GM18526 (cell line): ENCODE data around the gene MED26.

Experiments used
- POLR2A ChIP-seq: IDR thresholded peaks from 3 replicates; pipeline ENCODE4 v1.6.1; 2011; ENCODE audit not compliant: insufficient read length; ENCODE audit errors: extremely low read depth

MED26 gene

DNA sequence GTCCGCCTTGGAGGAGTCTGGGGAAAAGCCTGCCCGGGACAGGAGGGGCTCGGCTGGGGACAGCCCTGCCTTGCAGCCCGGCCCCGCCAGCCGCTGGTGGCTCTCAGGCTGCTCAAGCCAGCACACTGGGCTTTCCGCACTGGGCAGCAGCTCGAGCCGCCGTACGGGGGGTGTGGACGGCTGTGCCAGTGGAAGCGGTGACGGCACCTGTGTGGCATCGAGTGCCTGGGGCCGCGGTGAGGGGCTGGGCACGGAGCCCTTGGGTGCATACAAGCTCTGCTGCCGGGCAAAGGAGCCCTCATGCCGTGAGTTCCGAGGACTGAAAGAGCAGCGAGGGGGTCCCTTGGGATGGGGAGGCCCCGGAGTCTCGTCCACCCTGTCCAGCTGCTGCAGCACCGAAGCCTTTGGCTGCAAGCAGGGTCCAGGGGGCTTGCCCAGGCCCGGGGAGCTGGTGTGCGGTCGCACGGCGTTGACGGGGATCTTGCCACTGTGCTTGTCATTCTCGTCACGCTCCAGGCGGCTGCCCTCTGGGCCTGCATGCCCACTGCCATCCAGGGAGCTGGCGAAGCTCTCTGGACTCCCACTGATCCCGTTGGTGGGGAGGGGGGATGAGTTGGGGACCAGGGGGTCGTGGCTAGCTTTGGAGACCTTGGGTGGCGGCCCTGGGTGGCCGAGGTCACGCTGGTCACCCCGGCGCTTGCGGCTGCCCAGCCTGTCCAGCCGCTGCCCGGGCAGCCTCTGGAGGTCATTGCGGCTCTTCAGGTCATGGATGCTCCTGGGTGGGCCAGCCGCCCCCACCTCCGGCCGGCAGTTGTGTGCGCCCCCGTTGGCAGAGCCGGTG, 51.1 kb downstream of the MED26 start:
- no peak for TF ChIP-seq POLR2A

DNA sequence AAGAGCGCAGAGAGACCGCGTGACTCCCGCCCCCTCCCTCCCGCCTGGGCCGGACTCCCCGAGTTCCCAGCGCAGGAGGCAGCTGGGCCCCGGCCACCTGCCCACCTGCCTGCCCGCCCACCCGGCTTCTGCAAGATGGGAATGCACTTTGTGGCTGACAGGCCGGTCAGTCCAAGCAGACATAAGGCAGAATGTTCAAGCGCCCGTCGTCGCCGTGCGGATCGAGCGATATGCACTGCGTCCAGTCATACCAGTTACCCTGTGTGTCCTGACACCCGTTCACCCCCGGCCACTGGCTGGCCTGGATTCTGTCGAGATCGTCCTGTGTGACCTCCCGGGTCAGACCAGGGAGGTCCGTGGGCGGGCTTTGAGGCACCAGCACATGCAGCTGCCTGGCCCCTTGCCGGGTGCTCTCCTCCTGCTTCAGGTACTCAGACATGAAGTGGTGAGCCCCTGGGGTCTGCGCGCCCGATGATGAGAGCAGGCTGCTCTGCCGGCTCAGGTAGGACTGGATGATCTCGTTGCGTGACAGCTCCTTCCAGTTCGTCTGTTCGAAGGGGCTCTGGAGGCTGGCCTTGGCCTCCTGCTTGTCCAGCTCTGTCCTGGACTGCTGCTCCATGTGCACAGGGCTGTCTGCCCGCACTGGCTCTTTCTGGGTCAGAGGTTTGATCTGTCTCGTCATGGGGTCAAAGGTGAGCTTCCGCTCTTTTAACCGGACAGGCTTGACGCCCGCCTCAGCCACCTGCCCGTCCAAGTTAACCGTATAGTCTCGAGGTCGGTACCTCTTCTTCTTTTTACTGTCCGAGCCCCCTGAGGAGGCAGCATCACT, 51.9 kb downstream of the MED26 start:
- no peak for TF ChIP-seq POLR2A

DNA sequence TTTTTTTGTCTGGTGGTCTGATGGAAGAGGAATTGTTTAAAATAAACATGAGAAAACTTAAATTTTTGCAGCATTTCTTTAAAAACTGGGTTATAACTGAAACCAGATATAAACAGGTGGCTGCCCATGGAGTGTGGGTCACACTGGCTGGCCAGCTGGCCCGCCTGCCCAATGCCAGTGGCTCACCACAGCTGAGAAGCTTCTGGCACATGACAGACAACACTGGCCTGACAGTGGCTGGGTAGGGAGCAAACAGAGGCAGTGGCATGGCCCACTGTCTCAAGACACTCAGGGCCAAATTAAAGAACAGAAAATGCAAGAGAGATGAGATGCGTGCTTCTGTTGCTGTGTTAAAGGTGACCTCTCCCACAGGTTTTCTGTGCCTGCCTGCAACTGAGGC, 52.7 kb downstream of the MED26 start:
- TF ChIP-seq POLR2A = no peak

DNA sequence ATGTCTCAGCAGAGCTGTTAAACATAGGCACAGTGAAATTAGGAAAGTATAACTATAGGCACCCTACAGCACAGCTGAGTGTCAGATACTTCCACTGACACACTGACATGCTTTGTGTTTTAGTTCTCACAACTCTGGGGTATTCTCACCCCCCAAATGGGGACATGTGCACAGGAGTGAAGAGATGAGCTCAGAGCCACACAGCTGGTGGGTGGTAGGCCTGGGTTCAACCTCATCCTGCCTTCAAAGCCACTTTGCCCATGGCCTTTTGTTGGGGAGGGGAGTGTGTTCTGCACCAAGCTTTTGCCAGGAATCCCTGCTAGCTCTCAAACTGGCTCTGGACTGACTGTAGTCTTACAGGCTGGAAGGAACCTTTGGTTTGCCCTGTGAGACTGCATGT, 54.1 kb downstream of the MED26 start:
- TF ChIP-seq POLR2A = no peak

DNA sequence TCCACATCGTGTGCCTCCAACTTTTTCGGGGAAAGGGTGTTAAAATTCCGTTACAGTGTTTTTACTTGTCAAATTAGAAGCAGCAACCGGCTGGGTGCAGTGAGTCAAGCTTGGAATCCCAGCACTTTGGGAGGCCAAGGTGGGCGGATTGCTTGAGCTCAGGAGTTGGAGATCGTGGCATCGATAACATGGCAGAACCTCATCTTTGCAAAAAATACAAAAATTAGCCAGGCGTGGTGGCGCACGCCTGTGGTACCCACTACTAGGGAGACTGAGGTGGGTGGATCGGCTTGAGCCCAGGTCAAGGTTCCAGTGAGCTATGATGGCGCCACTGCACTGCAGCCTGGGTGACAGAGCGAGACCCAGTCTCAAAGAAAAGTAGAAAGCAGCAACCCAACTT, 54.7 kb downstream of the MED26 start:
- TF ChIP-seq POLR2A = no peak

DNA sequence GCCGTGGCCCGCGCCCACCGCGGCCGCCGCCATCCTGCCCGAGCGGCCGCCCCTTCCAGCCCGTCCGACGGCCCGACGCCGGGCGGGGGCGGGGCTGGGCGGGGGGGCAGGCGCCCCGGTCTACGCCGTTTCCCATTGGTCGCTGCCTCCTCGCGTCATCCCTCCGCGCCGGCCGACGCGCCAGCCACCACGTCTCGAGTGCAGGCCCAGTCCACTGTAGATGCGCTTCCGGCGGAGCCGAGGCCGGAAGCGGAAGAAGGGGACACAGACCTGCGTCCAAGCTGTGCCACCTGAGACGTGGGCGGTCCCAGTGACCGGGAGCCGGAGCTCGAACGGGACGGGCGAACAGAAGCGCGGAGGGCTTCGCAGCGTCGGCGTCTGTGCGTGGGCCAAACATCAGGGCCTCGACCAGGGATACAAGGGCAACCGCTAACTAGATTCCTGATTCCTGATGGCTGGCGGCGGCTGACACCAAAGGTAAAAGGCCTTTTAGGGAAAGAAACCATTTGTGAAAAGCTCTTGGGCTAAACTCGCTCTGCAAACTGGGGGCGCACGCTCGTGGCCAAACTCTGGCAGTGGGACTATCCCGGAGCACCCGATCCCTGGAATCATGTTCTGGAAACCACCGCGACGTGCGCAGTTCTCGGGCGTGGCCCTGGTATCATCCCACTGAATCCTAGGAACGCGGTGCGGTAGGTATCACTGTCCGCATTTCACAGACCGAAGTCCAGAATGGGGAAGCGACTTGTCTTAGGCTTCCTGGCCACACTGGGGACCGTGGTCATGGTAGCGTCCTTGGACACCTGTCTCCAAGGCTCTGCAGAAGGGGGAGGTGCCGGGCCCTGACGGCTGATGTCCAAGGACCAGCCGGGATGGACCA, 55.4 kb downstream of the MED26 start, which contains the start of gene SLC35E1:
Gene SLC35E1, minus strand, starts transcription at position 84 of the 880 bp plus-strand sequence. Its CDS starts 51 bp downstream, at position 33.
- peak; percentile 88 for TF ChIP-seq POLR2A

DNA sequence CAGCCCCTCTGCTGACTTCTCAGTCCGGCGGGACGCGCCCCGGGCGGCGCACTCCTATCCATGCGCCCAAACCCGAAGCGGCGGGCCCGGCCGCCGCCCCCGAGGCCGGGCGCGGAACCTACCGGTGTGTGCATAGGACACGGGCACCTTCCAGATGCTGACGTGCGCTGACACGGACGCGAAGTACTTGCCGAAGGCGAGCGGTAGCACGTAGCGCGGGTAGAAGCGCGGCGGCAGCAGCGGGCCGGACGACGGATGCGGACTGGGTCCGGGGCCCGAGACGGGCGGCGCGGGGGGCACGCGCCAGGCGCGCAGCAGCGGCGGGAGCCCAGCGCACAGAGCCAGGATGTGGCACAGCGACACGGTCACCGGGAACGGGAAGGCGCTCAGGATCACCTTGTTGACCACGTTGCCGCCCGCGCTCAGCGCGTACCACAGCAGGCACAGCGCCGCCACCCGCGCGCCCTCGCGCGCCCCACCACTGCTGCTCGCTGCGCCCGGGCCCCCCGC, 56.1 kb downstream of the MED26 start:
- no peak for TF ChIP-seq POLR2A

DNA sequence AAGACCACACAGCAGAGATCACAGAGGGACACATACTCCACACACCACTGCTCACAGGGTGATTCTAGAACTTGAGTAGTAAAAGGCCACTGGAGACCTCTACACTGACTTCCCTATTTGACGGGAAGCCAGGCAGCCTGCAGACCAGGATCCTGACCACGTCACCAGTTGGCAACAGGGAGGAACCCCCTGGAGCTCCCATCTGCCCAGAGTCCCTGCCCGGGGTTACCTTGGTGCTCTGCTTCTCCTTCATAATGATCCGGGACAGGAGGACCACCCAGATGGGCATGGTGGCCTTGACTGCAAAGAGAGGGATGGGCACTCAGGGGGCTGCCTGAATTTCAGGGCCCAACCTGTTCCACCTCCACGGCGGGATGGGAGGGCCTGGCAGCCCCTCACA, 56.7 kb downstream of the MED26 start:
- no peak for TF ChIP-seq POLR2A

DNA sequence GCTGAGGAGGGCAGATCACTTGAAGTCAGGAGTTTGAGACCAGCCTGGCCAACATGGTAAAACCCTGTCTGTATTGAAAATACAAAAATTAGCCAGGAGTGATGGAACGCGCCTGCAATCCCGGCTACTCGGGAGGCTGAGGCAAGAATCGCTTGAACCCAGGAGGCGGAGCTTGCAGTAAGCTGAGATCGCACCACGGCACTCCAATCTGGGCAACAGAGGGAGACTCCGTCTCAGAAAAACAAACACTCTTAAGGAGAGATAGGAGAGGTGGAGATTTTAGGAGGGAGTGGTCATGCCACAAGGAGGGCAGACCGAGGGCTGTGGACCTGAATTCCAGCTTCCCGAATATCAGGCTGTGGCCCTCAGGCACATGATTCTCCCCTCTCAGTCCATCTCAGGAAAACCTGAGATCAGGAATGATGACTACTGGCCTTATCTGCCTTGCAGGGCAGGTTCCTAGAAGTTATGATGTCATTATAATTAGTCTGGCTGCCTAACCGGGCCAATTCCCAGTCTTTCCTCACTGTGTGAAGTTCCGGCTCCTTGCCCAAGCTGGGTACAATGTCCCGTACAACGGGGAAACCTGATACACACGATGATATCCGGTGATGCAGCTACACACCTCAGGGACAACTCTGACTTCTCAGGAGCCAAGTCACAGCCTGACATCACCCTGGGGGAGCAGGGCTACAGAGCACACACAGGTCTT, 58.2 kb downstream of the MED26 start:
- TF ChIP-seq POLR2A = no peak

DNA sequence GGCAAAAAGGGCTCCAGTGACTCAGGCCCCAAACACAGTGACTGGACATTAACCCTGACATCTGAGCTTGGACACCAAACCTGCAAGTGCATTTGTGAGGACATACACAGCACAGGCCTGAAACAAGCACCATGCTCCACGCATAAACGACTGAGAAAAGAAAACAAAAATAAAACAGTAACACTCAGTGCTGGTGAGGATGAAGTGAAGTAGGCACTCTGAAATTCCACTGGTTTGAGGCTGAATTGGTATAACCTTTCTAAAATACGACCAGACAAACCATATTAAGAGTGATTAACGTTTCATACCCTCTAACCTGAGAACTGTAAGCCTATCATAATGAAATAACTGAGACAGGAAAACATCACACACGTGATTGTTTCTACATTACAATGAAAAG, 61.3 kb downstream of the MED26 start:
- no peak for TF ChIP-seq POLR2A

DNA sequence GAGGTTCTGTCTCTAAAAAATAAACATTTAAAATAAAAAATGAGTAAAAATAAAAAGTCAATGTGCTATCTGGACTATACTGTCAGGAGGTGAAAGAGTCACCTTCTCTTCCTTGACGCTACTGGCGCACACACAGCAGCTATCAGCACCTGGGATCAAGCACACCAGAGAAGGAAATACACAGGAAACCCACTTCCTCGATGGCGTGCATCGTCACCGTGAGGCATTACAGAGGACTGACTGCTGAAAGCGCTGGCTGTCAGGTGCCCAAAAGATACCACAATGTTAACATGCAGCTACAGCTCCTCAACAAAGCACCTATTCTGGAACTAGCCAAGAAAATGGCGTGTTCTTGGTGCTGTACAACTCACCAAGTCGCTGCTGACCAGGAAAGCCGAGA, 61.8 kb downstream of the MED26 start:
- TF ChIP-seq POLR2A = no peak

DNA sequence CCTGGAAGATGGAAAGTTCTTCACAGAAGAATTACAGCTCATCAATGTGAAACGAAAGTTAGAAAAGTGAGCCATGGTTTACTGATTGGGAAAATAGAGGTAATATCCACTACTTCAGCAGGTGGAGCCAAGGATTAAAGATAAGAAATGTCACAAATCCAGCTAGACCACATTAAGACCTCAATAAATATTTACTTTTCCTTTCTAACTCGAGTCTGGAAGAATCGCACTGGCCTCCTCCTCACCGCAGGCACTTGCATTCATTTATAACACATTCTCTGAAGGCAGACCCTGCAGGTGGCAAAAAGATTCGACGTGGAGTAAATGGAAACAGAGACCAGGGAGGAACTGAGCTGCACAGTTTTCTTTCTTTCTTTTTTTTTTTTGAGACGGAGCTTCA, 63.2 kb downstream of the MED26 start:
- TF ChIP-seq POLR2A = no peak

DNA sequence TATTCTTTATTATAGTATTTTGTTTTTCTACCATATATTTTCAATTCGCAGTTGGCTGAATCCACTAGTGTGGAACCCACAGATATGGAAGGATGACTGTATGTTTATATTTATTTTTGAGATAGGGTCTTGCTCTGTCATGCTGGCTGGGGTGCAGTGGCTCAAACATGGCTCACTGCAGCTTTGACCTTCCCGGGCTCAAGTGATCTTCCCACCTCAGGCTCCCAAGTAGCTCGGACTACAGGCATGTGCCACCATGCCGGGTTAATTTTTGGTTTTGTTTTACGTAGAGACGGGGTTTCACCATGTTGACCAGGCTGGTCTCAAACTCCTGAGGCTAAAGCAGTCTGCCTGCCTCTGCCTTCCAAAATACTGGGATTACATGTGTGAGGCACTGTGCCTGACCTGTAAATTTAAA, 65.4 kb downstream of the MED26 start:
- no peak for TF ChIP-seq POLR2A

DNA sequence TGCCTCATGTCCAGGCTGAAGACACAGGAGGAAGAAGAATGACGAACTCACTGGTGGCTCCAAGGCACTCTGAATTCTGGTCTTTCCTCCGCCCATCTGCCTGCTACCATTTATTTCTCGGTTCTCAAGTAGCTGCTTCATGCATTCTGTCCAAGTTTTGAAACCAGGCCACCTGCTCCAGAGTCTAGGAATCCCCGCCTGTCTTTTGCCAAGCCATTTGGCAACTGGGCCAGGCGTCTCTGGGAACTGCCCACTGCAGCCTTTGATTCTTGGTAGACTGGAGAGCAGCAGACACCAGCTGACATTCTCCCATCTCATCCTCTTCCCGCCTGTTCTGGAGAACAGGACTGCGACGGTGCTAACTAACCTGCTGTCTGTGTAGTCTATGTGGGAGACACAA, 66.6 kb downstream of the MED26 start:
- no peak for TF ChIP-seq POLR2A
